HG03520 (cell line): Measurements from ENCODE around the gene COLGALT1.
"Not testable (repeated sequence)": the region's sequence is repeated elsewhere in the genome, so short reads cannot be mapped to it uniquely, and the experiment has no call there.

ENCODE experiments used
- ATAC-seq: cut with Tn5 transposase; IDR thresholded peaks from one replicate; pipeline ENCODE4 v1.9.1; 2021; ENCODE audit warnings: mild to moderate bottlenecking, moderate library complexity; ENCODE audit not compliant: unreplicated experiment

COLGALT1 gene

GRCh38 chr19:17532116-17532515 is 23.3 kb upstream of the COLGALT1 start:
- no peak for ATAC-seq

- ATAC-seq: no peak
These were observed 22.9 kb upstream of the COLGALT1 start for GRCh38 chr19:17532557-17532956.

- ATAC-seq: no peak
These were observed 20.7 kb upstream of the COLGALT1 start for GRCh38 chr19:17534767-17535166.

DNA sequence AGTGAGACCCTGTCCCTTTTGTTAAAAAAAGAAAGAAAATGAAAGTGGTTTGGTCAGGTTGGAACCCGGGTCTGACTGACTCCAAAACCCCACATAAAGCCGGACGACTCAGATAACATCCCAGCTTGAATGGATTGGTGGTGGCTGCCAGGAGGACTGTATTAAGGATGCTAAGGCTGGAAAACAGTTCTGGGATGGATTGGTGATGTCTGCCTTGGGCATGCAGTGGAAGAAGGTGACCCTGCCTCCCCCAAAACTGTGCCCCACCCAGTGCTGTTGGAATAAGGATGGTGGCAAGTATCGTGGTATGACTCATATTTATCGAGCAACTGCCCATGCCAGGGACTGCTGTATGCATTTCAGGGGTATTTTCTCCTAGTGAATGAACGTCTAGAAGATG is 18.5 kb upstream of the COLGALT1 start:
- no peak for ATAC-seq

DNA sequence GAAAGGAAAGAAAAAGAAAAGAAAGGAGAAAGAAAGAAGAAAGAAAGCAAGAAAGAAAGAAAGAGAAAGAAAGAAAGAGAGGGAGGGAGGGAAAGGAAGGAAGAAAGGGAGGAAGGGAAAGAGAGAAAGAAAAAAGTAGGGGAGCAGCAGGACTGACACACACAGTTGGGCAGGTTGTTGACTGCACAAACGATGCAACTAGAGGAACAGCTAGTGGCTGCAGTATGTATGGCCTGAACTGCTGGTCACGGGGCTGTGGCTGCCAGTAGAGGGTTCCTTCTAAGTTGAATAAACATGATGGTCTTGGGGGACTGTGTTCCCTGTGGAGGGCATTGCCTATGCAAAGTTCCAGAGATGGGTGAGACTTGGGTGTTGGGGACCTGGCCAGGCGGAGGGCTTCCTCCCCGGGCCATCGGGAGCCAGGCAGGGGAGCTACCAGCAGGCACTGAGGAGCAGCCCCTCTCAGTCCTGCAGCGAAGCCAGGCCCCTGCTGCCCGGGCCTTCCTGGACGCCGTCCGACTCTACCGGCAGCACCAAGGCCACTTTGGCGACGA is 16.7 kb upstream of the COLGALT1 start:
- no peak for ATAC-seq

GRCh38 chr19:17539238-17540117 is 16.0 kb upstream of the COLGALT1 start:
- ATAC-seq: peak; percentile 53

DNA sequence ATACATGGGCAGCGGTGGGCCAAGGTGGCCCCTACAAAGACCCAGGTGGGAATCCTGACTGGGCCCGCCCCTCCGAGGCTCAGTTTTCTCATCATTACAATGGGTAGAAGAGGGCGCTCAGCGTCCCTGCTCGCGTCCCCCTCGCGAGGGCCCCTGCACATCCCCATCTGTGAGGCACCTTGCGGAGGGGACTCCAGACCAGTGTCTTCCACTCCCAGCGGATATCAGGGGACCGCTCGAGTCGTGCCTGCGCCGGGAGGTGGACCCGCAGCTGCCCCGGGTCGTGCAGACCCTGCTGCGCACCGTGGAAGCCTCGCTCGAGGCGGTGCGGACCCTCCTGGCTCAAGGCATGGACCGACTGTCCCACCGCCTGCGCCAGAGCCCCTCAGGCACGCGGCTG is 15.3 kb upstream of the COLGALT1 start:
- ATAC-seq: no peak

GRCh38 chr19:17541184-17541759 is 14.2 kb upstream of the COLGALT1 start:
- ATAC-seq: no peak

DNA sequence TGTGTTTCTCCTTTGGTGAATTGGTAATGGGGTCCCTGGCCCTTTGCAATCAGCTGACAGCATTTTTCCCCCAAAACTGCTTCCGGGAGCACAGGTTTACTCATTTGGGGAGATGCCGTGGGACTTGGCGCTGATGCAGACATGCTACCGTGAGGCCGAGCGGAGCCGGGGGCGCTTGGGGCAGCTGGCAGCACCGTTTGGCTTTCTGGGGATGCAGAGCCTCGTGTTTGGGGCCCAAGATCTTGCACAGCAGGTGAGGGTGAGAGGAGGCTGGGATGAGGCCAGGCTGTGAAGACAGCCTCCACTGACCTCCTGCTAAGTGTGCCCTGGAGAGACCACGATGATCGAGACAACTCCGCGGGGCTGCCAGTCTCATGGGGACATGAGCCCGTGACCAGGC is 13.4 kb upstream of the COLGALT1 start:
- ATAC-seq: no peak

- no peak for ATAC-seq
These were observed 12.5 kb upstream of the COLGALT1 start for GRCh38 chr19:17542793-17543582.

DNA sequence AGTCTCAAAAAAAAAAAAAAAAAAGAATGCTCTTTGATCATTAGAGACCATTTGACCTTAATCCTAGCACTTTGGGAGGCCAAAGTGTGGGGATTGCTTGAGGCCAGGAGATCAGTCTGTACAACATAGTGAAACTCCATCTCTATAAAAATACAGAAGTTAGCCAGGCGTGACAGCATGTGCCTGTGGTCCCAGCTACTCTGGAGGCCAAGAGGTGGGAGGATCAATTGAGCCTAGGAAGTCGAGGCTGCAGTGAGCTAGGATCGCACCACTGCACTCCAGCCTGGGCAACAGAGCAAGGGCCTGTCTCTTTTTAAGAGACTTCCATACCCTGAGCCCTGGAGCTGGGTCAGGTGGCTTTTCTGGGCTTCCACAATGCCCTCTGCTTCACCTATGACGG is 11.5 kb upstream of the COLGALT1 start:
- ATAC-seq: no peak

DNA sequence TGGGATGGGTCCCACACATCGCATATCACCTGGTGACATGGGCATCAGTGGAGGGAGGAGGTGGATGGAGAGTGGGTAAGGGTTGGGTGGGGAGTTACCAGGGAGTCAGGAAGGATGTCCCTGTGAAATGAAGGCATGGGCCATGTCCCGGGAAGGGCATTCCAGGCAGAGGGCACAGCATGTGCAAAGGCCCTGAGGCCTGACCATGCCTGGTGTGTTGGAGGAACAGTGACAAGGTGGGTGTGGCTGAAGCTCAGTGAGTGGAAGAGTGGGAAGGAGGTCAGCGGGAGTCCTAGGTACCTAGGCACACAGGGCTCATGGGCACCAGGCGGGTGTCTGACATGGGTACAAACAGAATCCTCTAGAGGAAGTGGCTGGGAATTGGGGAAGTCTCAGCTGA is 11.0 kb upstream of the COLGALT1 start:
- ATAC-seq: no peak

- no peak for ATAC-seq
These were observed 7.3 kb upstream of the COLGALT1 start for GRCh38 chr19:17548145-17548544.

- ATAC-seq: no peak
These were observed 6.2 kb upstream of the COLGALT1 start for GRCh38 chr19:17549085-17549740.

- no peak for ATAC-seq
These were observed 5.3 kb upstream of the COLGALT1 start for GRCh38 chr19:17550076-17550667.

- not testable (repeated sequence) for ATAC-seq
These were observed 2.7 kb upstream of the COLGALT1 start for GRCh38 chr19:17552735-17553134.

DNA sequence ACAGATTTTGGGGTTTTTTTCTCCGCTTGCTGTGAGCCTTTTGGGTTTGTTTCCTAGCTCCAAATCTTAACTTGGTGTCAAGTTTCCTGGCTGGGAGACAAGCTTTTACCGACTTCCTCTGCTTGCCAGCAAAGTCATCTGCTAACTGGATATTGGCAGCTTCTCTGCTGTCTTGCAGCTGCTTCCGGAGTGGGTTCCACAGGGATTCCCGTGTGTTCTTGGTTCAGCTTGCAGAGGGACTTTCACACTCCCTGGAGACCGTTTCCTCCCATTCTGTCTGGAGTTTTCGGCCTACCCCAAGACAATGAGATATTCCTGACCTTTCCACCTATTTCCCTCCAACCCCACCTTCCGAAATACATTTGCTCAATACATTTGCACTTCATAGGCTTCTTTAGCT is 2.2 kb upstream of the COLGALT1 start:
- no peak for ATAC-seq

- no peak for ATAC-seq
These were observed 425 bp upstream of the COLGALT1 start for GRCh38 chr19:17554968-17555479.

DNA sequence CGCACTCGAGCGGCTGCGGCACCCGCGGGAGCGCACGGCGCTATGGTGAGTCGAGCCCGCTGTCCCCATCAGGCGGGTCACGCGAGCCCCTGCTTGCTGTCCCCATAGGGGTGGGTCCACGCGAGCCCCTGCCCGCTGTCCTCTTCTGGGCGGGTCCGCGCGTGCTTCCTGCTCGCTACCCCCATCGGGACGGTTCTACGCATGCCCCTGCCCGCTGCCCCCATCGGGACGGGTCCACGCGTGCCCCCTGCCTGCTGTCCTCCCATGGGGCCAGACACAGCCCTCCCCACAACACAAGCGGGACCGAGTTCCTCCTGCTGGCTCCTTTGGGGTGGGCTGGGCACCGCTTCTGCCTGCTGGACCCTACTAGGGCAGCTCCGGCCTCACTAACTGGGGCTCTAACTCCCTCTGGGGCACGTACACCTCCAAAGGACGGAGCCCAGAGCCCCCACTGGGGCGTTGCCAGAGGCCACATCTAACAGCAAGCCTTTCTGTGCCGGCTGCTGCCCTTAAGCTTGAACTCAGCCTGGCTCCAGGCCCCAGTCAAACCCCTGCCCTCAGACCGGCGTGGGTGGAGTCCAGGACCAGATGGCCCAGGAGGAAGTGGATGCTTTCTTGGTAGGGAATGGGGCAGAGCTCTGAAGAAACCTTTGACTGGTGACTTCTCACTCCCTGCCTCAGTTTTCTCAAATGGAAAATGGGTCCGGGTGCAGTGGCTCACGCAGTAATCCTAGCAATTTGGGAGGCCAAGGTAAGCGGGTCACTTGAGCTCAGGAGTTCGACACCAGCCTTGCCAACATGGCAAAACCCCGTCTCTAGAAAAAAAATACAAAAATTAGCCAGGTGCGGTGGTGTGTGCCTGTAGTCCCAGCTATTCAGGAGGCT is 722 bp downstream of the COLGALT1 start:
- peak; percentile 11 for ATAC-seq
